ENCODE measurements around the gene ASIC3.
"Not testable (repeated sequence)": the region's sequence is repeated elsewhere in the genome, so short reads cannot be mapped to it uniquely, and the experiment has no call there.

ASIC3 gene

GRCh38 chr7:151012911-151013347, 35.4 kb upstream of the ASIC3 start:
- in situ Hi-C loops (cut with HindIII; ENCODE audit: low pct_ligation_motif_present, low pct_unique_long_range_greater_than_20kb, low sequenced_read_pairs), result no loop called here
- peak; percentile 48 for DNase-seq

GRCh38 chr7:151013356-151013732, 35.0 kb upstream of the ASIC3 start:
- DNase-seq, result no peak

GRCh38 chr7:151013733-151014497, 34.4 kb upstream of the ASIC3 start:
- in situ Hi-C loops (cut with HindIII; ENCODE audit: low pct_ligation_motif_present, low pct_unique_long_range_greater_than_20kb, low sequenced_read_pairs), result no loop called here
- no peak for DNase-seq

More at GRCh38 chr7:151013356-151013732, 35.0 kb upstream of the ASIC3 start:
- in situ Hi-C loops (cut with HindIII; ENCODE audit: low pct_ligation_motif_present, low pct_unique_long_range_greater_than_20kb, low sequenced_read_pairs), result no loop called here

GRCh38 chr7:151014950-151015349, 33.4 kb upstream of the ASIC3 start:
- in situ Hi-C loops (cut with HindIII; ENCODE audit: low pct_ligation_motif_present, low pct_unique_long_range_greater_than_20kb, low sequenced_read_pairs), result no loop called here
- DNase-seq, result no peak

- no peak for DNase-seq
- in situ Hi-C loops (cut with HindIII; ENCODE audit: low pct_ligation_motif_present, low pct_unique_long_range_greater_than_20kb, low sequenced_read_pairs), result no loop called here
These were observed 32.4 kb upstream of the ASIC3 start for GRCh38 chr7:151015967-151016366.

GRCh38 chr7:151016505-151016904, 31.8 kb upstream of the ASIC3 start:
- in situ Hi-C loops (cut with HindIII; ENCODE audit: low pct_ligation_motif_present, low pct_unique_long_range_greater_than_20kb, low sequenced_read_pairs), result no loop called here
- no peak for DNase-seq

GRCh38 chr7:151016942-151017341, 31.4 kb upstream of the ASIC3 start:
- in situ Hi-C loops (cut with HindIII; ENCODE audit: low pct_ligation_motif_present, low pct_unique_long_range_greater_than_20kb, low sequenced_read_pairs), result no loop called here
- no peak for DNase-seq

GRCh38 chr7:151017370-151017952, 30.9 kb upstream of the ASIC3 start:
- DNase-seq, result no peak
- in situ Hi-C loops (cut with HindIII; ENCODE audit: low pct_ligation_motif_present, low pct_unique_long_range_greater_than_20kb, low sequenced_read_pairs), result no loop called here

GRCh38 chr7:151017953-151018420, 30.3 kb upstream of the ASIC3 start:
- in situ Hi-C loops (cut with HindIII; ENCODE audit: low pct_ligation_motif_present, low pct_unique_long_range_greater_than_20kb, low sequenced_read_pairs), result no loop called here
- DNase-seq, result peak; percentile 68

GRCh38 chr7:151018421-151019129, 29.8 kb upstream of the ASIC3 start:
- in situ Hi-C loops (cut with HindIII; ENCODE audit: low pct_ligation_motif_present, low pct_unique_long_range_greater_than_20kb, low sequenced_read_pairs), result no loop called here
- DNase-seq, result no peak

- no peak for DNase-seq
- in situ Hi-C loops (cut with HindIII; ENCODE audit: low pct_ligation_motif_present, low pct_unique_long_range_greater_than_20kb, low sequenced_read_pairs), result no loop called here
These were observed 29.2 kb upstream of the ASIC3 start for GRCh38 chr7:151019130-151019447.

GRCh38 chr7:151020231-151020630, 28.1 kb upstream of the ASIC3 start:
- no peak for DNase-seq
- in situ Hi-C loops (cut with HindIII; ENCODE audit: low pct_ligation_motif_present, low pct_unique_long_range_greater_than_20kb, low sequenced_read_pairs), result no loop called here

GRCh38 chr7:151023232-151023631, 25.1 kb upstream of the ASIC3 start:
- in situ Hi-C loops (cut with HindIII; ENCODE audit: low pct_ligation_motif_present, low pct_unique_long_range_greater_than_20kb, low sequenced_read_pairs), result no loop called here

GRCh38 chr7:151024435-151025056, 23.8 kb upstream of the ASIC3 start, which contains the start of gene ATG9B:
Gene ATG9B (minus strand): TSS chr7:151024494. CDS start chr7:151024423, 71 bp downstream.
- DNase-seq, result no peak
- in situ Hi-C loops (cut with HindIII; ENCODE audit: low pct_ligation_motif_present, low pct_unique_long_range_greater_than_20kb, low sequenced_read_pairs), result no loop called here

More at GRCh38 chr7:151023232-151023631, 25.1 kb upstream of the ASIC3 start:
- no peak for DNase-seq

- in situ Hi-C loops (cut with HindIII; ENCODE audit: low pct_ligation_motif_present, low pct_unique_long_range_greater_than_20kb, low sequenced_read_pairs), result no loop called here
- DNase-seq, result peak; percentile 55
These were observed 22.2 kb upstream of the ASIC3 start for GRCh38 chr7:151025924-151026671.

- DNase-seq; in situ Hi-C loops (cut with HindIII; ENCODE audit: low pct_ligation_motif_present, low pct_unique_long_range_greater_than_20kb, low sequenced_read_pairs): not testable (repeated sequence)
These were observed 21.3 kb upstream of the ASIC3 start for GRCh38 chr7:151026771-151027727.

- in situ Hi-C loops (cut with HindIII; ENCODE audit: low pct_ligation_motif_present, low pct_unique_long_range_greater_than_20kb, low sequenced_read_pairs); DNase-seq: not testable (repeated sequence)
These were observed 20.6 kb upstream of the ASIC3 start for GRCh38 chr7:151027728-151028130.

Data from ACHN (cell line).